Transverse colon (tissue), 4 donors: ENCODE data around the gene HMCN2.

Source experiments
- CTCF ChIP-seq, 5 experiments: fragments of 200-600 bp in 3 of 5; fragments of 450-650 bp in 2 of 5; sonication (generic) in 3 of 5; IDR thresholded peaks; 1 replicate in 2 of 5; 2 replicates in 3 of 5; pipeline ENCODE4 v1.5.1; 2016 to 2017; ENCODE audit warnings: antibody characterized with exemption in 5 of 5, inconsistent platforms in 3 of 5, mild to moderate bottlenecking in 2 of 5, moderate library complexity in 1 of 5
- EP300 ChIP-seq: sonication (generic); formaldehyde crosslinking; IDR thresholded peaks from one replicate; pipeline ENCODE4 v1.6.1; 2017; ENCODE audit warnings: antibody characterized with exemption, low read depth
- POLR2A ChIP-seq: fragments of 450-650 bp; IDR thresholded peaks from one replicate; pipeline ENCODE4 v1.6.1; 2016; ENCODE audit warnings: antibody characterized with exemption, mild to moderate bottlenecking, moderate library complexity
- POLR2AphosphoS5 ChIP-seq, 3 donors: sonication (generic); formaldehyde crosslinking; IDR thresholded peaks; one replicate each; pipeline ENCODE4 v1.6.1; 2016; ENCODE audit warnings: antibody characterized with exemption in 3 of 3

- TF ChIP-seq POLR2A (no peak), CTCF (IDR thresholded peaks at IDR 0.05) (no peak), EP300 (no peak), POLR2AphosphoS5 (IDR thresholded peaks at IDR 0.05) (no peak)
Observed at GRCh38 chr9:130398487-130399240, 133.1 kb downstream of the HMCN2 start.
